CD4-positive, alpha-beta T cell treated with Interleukin-17A for 4 hours (primary cell): ENCODE data around the gene TNFSF9.
"Not testable (repeated sequence)": the region's sequence is repeated elsewhere in the genome, so short reads cannot be mapped to it uniquely, and the experiment has no call there.

ENCODE experiments used
- DNase-seq: peaks from one replicate; pipeline ENCODE4 v3.0.0-alpha.2; 2020; ENCODE audit warnings: mixed read lengths

The TNFSF9 gene

GRCh38 chr19:6576869-6577475, 46.1 kb downstream of the TNFSF9 start:
- DNase-seq, result no peak

GRCh38 chr19:6577476-6578125, 46.8 kb downstream of the TNFSF9 start:
- no peak for DNase-seq

- no peak for DNase-seq
Observed at GRCh38 chr19:6579450-6580178, 48.8 kb downstream of the TNFSF9 start.

GRCh38 chr19:6580313-6580712, 49.5 kb downstream of the TNFSF9 start:
- DNase-seq, result no peak

GRCh38 chr19:6582515-6583484, 52.0 kb downstream of the TNFSF9 start:
- not testable (repeated sequence) for DNase-seq
